Dermis blood vessel endothelial cell (primary cell): ENCODE results near the gene GTF2H1. TPM values are rescaled to one million over a fixed set of nuclear protein-coding genes. Genes with fewer than 3 reads are reported as not detected.

ENCODE experiments used
- total RNA-seq: library from RNA; depleted of rRNA; stranded (reverse); fragments of >200 nt; gene quantifications from 2 replicates; pipeline ENCODE4 v1.2.3, GENCODE V29; 2014

Gene GTF2H1
- total RNA-seq, 1 donor from 2014 or later: 77.4 TPM

Other genes with a start within 250 kb of the GTF2H1 start
- 18.0 and 24.7 TPM in 2 replicates for gene SAAL1, start 216.5 kb upstream of the GTF2H1 start, total RNA-seq
- gene MRGPRX3, start 190.0 kb upstream of the GTF2H1 start, total RNA-seq: not detected in 2 replicates
- gene MRGPRX4, start 149.7 kb upstream of the GTF2H1 start, total RNA-seq: 0.19 and 0.51 TPM in 2 replicates
- gene SAA4, start 85.8 kb upstream of the GTF2H1 start, total RNA-seq: not detected in 2 replicates
- 0.70 and 2.0 TPM in 2 replicates for gene SAA2, start 73.9 kb upstream of the GTF2H1 start, total RNA-seq
- 0.98 and 3.1 TPM in 2 replicates for gene SAA1, start 56.3 kb upstream of the GTF2H1 start, total RNA-seq
- gene HPS5, start 427 bp upstream of the GTF2H1 start, total RNA-seq: 26.0 and 38.8 TPM in 2 replicates
- gene LDHA, start 72.0 kb downstream of the GTF2H1 start, total RNA-seq: 281 and 549 TPM in 2 replicates
- gene LDHC, start 89.8 kb downstream of the GTF2H1 start, total RNA-seq: 0.34 TPM in 1 of 2 replicates, not detected in the other
- gene LDHAL6A, start 133.3 kb downstream of the GTF2H1 start, total RNA-seq: not detected in 2 replicates
- gene TSG101, start 204.4 kb downstream of the GTF2H1 start, total RNA-seq: 45.3 and 68.2 TPM in 2 replicates